Hypothalamus (tissue), 51 donors: ENCODE data around the gene KIR2DL3.
"Not testable (repeated sequence)": the region's sequence is repeated elsewhere in the genome, so short reads cannot be mapped to it uniquely, and the experiment has no call there.

Experiments
- DNase-seq, 51 donors: peaks; one replicate each; lab custom pipeline; 2025; lab: John Stamatoyannopoulos, UW

KIR2DL3 gene

GRCh38 chr19:54786091-54786723 is 47.9 kb downstream of the KIR2DL3 start:
- not testable (repeated sequence) for DNase-seq

GRCh38 chr19:54788154-54788553 is 49.8 kb downstream of the KIR2DL3 start:
- peak in 1 of 51 donors; percentile 1 for DNase-seq

- DNase-seq = no peak
Measured at GRCh38 chr19:54790711-54791110, 52.4 kb downstream of the KIR2DL3 start.

GRCh38 chr19:54791476-54791875 is 53.2 kb downstream of the KIR2DL3 start:
- DNase-seq = no peak

GRCh38 chr19:54792814-54793213 is 54.5 kb downstream of the KIR2DL3 start:
- DNase-seq = no peak

- no peak for DNase-seq
Measured at GRCh38 chr19:54795758-54796157, 57.4 kb downstream of the KIR2DL3 start.
